OCI-LY7 (cell line): ENCODE data around the gene TRAPPC10.
"Not testable (repeated sequence)": the region's sequence is repeated elsewhere in the genome, so short reads cannot be mapped to it uniquely, and the experiment has no call there.

ENCODE experiments used
- EZH2phosphoT487 ChIP-seq: fragments of 200-600 bp; sonication (generic); IDR thresholded peaks from 2 replicates; pipeline ENCODE4 v1.6.1; 2018; ENCODE audit warnings: low read depth, borderline replicate concordance, mild to moderate bottlenecking, mixed run types, antibody characterized with exemption, low read length, moderate library complexity, mixed read lengths
- TF ChIP-seq, protein P1 (sequence below): fragments of 200-600 bp; sonication (generic); conservative IDR thresholded peaks from 2 replicates; pipeline ENCODE4 v1.5.1; 2014; ENCODE audit warnings: mild to moderate bottlenecking, antibody characterized with exemption, low read length, moderate library complexity, mixed read lengths

DNA sequence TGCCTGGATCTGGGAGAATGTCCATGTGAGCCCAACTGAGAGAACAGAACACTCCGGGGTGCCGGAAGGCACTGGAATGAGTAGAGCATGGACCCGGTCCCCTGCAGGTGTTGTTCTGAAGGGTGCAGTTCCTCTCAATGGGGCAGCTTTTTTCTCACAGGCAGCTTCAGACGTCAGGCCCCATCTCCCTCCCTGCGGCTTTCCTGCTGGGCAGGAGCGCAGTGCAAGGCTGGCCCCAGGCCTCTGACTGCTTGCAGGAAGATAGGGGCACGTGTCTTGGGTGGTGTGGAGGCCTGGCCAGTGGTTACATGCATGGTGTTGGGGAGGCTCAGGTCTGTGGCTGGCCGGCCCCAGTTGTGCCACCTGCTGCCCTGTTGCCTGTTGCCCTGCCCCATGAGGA is 131.9 kb downstream of the TRAPPC10 start:
- TF ChIP-seq, protein P1, sequence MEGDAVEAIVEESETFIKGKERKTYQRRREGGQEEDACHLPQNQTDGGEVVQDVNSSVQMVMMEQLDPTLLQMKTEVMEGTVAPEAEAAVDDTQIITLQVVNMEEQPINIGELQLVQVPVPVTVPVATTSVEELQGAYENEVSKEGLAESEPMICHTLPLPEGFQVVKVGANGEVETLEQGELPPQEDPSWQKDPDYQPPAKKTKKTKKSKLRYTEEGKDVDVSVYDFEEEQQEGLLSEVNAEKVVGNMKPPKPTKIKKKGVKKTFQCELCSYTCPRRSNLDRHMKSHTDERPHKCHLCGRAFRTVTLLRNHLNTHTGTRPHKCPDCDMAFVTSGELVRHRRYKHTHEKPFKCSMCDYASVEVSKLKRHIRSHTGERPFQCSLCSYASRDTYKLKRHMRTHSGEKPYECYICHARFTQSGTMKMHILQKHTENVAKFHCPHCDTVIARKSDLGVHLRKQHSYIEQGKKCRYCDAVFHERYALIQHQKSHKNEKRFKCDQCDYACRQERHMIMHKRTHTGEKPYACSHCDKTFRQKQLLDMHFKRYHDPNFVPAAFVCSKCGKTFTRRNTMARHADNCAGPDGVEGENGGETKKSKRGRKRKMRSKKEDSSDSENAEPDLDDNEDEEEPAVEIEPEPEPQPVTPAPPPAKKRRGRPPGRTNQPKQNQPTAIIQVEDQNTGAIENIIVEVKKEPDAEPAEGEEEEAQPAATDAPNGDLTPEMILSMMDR: not testable (repeated sequence)
- TF ChIP-seq EZH2phosphoT487: not testable (repeated sequence)
